Gastroesophageal sphincter (tissue), 3 donors: ENCODE measurements around the gene EFHD1.

Source experiments
- EP300 ChIP-seq: sonication (generic); formaldehyde crosslinking; IDR thresholded peaks from one replicate; pipeline ENCODE4 v1.6.1; 2017; ENCODE audit warnings: antibody characterized with exemption, mild to moderate bottlenecking
- POLR2A ChIP-seq, 2 donors: fragments of 450-650 bp; IDR thresholded peaks; one replicate each; pipeline ENCODE4 v1.6.1; 2017; ENCODE audit warnings: antibody characterized with exemption in 2 of 2, mild to moderate bottlenecking in 2 of 2, moderate library complexity in 1 of 2
- POLR2AphosphoS5 ChIP-seq: sonication (generic); formaldehyde crosslinking; IDR thresholded peaks from one replicate; pipeline ENCODE4 v1.6.1; 2017; ENCODE audit warnings: antibody characterized with exemption
- TF ChIP-seq, protein P1 (sequence below), 4 experiments: fragments of 200-600 bp in 2 of 4; fragments of 450-650 bp in 2 of 4; sonication (generic) in 1 of 4; IDR thresholded peaks; one replicate each; pipeline ENCODE4 v1.5.1; 2017 to 2019; ENCODE audit warnings: antibody characterized with exemption in 4 of 4, mild to moderate bottlenecking in 2 of 4, moderate library complexity in 2 of 4

DNA sequence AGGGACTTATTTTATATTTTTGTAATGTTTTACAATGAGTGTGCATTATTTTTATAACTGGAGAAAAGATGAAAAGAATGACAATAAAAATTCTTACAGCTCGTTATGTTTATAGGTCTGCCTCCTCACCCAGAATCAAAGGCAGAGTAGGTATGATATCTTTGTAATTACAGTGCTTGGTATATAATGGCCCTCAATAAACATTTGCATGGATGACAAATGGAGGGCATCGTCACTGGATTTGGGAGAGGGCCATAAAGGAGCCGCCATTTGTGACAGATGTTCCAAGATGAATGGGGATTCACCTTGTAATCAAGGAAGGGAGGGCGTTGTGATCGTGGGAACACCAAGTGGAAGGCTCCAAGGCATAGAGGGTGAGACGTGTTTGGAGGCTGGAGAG lies 41.1 kb downstream of the EFHD1 start:
- TF ChIP-seq EP300 (no peak), POLR2AphosphoS5 (no peak), POLR2A (IDR thresholded peaks at IDR 0.05) (no peak)
- TF ChIP-seq, protein P1, sequence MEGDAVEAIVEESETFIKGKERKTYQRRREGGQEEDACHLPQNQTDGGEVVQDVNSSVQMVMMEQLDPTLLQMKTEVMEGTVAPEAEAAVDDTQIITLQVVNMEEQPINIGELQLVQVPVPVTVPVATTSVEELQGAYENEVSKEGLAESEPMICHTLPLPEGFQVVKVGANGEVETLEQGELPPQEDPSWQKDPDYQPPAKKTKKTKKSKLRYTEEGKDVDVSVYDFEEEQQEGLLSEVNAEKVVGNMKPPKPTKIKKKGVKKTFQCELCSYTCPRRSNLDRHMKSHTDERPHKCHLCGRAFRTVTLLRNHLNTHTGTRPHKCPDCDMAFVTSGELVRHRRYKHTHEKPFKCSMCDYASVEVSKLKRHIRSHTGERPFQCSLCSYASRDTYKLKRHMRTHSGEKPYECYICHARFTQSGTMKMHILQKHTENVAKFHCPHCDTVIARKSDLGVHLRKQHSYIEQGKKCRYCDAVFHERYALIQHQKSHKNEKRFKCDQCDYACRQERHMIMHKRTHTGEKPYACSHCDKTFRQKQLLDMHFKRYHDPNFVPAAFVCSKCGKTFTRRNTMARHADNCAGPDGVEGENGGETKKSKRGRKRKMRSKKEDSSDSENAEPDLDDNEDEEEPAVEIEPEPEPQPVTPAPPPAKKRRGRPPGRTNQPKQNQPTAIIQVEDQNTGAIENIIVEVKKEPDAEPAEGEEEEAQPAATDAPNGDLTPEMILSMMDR (IDR thresholded peaks at IDR 0.05) = no peak
